Right renal cortex interstitium (tissue), 3 donors: ENCODE results near the gene STEAP1B. TPM values are rescaled to one million over a fixed set of nuclear protein-coding genes. Genes with fewer than 3 reads are reported as not detected.
"Not testable (repeated sequence)": the region's sequence is repeated elsewhere in the genome, so short reads cannot be mapped to it uniquely, and the experiment has no call there.

Experiments
- DNase-seq, 3 donors: peaks; one replicate each; pipeline ENCODE4 v3.0.0-alpha.2; 2013; ENCODE audit warnings: low read depth in 3 of 3, low spot score in 2 of 3
- polyA plus RNA-seq, 3 donors: library from polyadenylated mRNA; unstranded; fragments of 120-200 nt; gene quantifications; one replicate each; pipeline ENCODE4 v1.2.1, GENCODE V29; 2013; ENCODE audit not compliant: insufficient read length in 3 of 3

The STEAP1B gene
- polyA plus RNA-seq, 3 donors: 1.4 to 2.0 (median 1.9) TPM

DNA sequence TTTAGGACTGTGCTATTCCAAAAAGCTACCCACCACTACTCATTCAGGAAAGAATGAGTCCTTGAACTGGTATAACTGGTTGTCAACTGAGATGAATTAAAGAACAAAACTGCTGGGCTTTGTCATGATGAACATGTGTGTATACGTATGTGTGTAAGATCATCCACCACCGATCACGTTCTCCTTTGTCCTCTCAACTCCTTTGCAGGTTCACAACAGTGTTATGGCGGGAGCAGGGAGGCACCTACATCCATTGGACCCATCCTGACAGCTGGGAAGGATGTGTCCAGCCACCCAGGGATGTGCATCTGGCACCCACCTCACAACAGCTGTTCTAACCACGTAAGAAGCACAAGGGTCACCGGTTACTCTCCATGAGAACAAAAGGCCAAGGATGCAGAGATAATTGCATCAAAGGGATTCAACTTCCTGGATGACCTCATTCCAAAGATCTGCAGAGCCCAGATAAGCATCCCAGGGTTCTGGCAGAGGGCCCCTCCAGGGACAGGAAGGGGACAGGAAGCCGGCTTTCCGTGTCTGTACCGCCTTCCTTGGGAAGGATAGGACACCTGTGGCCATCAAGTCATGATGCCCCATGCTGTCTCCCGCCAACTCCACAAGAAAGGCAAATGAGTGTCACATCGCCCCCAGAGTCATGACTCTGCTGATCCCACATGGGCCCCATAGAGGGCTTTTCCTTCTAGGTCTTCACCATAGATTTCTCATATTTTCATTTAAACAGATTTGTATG is 66.1 kb downstream of the STEAP1B start:
- DNase-seq: no peak

DNA sequence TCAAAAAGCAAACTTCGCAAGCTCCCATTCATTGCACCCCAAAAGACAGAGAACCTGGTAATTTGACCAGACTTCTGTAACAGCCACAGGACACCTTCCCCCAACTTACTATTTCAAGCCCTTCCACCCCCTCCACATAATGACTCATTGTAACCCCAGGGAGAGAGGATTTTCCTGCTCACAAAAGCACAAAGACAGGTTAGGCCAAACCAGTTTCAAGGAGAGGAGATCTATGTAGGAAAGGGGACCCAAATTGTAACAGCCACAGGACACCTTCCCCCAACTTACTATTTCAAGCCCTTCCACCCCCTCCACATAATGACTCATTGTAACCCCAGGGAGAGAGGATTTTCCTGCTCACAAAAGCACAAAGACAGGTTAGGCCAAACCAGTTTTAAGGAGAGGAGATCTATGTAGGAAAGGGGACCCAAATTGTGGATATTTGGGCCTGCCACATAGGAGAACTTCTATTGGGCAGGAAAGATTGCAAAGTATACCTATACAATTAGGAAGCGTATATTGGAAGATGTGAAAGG is 66.8 kb downstream of the STEAP1B start:
- DNase-seq: not testable (repeated sequence)

DNA sequence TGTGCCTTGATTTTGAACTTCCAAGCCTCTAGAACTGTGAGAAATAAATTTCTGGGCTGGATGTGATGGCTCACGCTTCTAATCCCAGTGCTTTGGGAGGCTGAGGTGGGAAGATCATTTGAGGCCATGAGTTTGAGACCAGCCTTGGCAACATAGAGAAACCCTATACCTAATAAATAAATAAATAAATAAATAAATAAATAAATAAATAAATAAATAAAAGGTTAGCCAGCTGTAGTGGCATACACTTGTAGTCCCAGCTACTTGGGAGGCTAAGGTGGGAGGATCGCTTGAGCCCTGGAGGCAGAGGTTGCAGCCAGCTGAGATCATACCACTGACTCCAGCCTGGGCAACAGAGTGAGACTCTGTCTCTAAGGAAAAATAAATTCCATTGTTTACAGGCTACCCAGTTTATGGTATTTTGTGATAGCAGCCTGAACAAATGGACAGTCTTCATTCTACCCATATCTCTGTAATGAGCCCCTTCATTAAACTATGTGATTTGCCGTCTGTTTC is 67.7 kb downstream of the STEAP1B start:
- no peak for DNase-seq

GRCh38 chr7:22430457-22430856 is 69.5 kb downstream of the STEAP1B start:
- DNase-seq: no peak

- DNase-seq: no peak
These were observed 70.6 kb downstream of the STEAP1B start for GRCh38 chr7:22429386-22429785.

DNA sequence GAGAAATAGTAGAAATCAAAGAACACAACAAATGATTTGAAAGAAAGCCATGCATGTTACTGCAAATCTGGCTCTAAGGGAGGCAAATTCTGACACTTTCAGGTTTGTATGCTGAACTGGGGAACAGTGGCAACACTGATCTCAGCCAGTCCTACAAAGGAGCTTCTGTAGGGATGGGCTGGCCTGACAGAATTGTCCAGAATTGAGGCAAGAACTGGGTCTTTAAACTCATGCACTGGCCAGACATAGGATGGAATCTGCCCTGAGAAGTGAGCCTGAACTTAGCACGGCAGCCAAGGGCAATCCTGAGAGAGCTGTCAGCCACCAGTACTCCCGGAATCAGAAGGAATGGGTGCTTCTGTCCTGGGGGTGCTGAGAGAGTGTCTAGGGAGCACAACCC is 72.1 kb downstream of the STEAP1B start:
- DNase-seq: no peak

GRCh38 chr7:22427104-22427503 is 72.9 kb downstream of the STEAP1B start:
- DNase-seq: no peak

DNA sequence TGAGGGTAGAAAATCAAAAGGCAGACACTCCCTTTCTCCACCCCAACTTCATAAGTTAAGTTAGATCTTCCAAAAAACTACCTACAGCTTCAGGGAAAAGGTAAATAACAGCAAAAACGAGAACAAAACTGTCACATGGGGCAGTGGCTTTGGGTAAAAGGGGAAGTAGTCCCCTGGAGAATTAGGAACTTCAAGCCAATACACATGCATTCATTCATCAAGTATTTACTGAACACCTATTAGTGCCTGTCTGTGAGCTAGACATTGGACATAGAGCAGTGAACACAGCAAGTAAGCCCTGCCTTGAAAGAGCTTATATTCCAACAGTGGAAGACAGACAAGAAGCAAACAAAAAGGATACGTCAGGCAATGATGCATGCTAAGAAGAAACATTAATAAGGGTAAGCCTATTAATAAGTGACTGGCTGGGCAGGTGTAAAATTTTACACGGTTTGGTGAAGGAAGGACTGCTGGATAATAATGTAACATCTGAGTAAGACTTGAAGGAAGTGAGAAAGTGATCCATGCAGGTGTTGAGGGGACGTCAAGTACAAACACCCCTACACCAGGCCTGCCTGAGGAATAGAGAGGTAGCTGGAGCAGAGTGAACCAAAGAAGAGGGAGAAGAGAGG is 73.4 kb downstream of the STEAP1B start:
- no peak for DNase-seq

- no peak for DNase-seq
These were observed 74.6 kb downstream of the STEAP1B start for GRCh38 chr7:22425361-22425760.

DNA sequence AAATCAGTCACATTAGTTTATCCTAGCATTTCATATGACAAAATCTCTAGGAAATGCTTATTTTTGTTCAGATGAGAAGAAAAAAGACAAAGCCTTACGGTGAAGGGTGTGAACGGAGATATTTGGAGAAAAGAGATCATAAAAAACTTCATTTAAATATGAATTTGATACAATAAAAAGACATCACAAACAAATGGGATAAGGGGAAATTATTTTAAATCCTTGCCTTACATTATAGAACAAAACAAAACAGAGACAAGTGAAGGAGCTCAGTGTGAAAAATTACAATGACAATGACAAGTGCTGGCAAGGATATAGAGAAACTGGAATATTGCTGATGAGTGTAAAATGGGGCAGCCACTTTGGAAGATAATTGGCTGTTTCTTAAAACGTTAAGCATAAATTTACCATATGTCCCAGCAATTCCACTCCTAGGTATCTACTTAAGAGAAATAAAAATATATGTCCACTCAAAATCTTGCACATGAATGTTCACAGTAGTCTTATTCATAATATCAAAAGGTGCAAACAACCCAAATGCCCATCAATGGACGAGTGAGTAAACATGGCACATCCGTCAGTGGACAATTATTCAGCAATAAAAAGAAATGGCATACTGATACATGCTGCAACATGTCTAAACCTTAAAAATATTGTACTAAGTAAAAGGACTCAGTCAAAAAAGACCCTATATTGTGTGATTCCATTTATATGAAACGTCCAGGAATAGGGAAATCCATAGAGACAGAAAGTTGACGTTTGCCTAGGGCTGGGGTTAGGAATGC is 77.0 kb downstream of the STEAP1B start:
- no peak for DNase-seq

- no peak for DNase-seq
These were observed 78.9 kb downstream of the STEAP1B start for GRCh38 chr7:22420973-22421635.

DNA sequence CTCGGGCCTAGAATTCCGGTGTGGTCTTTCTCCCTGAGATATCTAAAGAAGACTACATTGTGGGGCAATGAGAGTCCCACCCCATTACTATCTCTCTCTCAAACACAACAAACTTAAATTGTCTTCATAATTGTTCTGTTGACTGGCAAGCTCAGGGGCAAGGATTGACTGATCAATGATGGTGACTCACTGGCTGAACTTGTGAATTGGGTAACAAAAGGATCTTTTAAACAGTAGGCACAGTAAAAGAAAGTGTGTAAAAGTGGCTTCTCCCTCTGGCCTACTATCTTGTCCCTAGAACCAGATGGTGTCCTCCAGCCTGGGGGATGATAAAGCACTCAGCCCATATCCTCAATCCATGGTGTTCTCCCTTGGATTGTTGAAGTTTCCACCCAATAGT is 80.0 kb downstream of the STEAP1B start:
- DNase-seq: no peak

DNA sequence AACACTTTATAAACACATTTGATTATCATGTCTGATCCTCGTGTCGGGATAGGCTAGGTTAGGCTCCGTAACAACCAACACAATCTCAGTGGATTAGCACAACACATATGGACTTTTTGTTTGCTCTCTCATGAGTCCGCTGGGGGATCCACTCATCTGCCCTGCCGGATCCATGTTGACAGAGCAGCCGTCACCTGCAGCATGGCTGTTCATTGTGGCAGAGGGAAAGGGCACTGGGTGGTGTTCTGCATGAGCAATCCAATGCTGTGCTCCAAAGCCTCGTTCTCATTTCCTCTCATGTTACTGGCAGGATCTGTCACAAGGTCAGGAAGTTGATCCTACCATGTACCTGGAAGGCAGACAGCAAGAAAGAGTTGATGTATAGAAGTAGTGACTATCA is 80.5 kb downstream of the STEAP1B start:
- DNase-seq: no peak

DNA sequence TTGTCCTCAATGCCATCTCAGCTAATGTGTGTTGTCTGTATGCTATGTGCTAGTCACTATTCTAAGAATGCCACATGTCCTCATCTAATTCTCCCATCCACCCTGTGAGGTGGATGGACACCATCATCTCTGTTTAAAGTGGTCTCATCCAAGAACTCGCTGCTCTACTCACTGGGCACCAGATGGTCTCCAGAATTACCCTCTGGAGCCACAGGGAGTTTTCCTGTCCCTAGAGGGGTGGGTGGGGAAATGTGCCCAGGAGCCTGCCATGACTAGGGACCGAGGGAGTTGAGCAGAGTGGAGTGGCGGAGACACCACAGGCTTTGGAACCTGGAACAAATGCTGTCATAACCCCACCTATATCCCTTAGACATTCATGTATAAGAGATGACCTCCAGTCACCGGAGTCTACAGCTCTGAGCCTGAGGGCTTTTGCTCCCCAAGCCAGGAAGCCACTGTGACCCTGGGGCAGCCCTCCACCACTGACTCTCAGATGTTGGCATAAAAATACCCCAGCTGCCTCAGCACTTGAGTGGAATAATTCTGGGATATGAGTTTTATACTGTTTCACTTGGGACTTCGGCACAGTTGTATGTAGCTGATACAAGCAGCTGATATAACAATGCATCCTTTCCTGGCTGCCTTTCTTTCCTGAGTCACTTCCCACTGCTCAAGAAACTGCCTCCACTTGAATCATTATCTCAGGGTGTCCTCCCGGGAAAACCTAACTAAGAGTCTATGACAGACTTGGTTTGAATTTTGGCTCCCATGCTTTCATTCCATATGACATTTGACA is 81.5 kb downstream of the STEAP1B start:
- no peak for DNase-seq

DNA sequence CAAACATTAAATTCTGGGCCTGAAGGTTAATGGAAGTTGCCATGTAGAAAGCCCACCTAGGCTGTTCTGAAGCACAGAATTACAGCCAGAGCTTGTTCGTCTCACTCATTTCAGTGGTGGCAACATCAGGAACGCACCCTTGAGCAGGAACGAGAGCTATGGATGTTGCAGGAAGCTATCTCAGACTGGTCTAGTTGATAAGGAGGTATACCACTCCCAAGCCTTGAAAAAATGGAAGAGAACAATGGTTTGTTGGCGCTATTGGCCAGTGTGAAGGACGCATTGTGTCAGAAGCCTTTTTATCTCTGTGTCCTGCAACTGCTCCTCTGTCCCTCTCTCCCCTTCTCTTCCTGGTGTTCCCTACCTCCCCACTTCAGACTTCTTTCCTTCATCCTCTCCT is 82.1 kb downstream of the STEAP1B start:
- DNase-seq: no peak

DNA sequence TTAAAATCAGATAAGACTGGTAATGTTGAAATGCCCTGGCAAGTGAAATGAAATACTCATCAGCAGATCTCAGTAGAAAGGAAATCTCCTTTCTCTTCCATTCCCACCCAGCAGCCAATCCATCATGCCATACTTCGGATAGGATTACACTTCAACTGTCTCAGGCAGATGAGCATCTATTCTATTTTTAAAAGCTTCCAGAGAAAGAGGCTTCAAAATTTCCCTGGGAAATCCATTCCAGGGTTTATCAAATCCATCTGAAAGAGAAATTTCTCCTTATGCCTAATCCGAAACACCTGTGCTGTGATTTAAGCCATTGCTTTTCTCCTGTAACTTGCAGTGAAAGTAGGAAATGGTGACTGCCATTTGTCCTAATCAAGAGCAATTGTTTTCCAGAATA is 82.6 kb downstream of the STEAP1B start:
- no peak for DNase-seq

- DNase-seq: no peak
These were observed 85.6 kb downstream of the STEAP1B start for GRCh38 chr7:22414424-22414823.

- no peak for DNase-seq
These were observed 86.8 kb downstream of the STEAP1B start for GRCh38 chr7:22413211-22413610.

GRCh38 chr7:22411977-22412693 is 87.9 kb downstream of the STEAP1B start:
- no peak for DNase-seq
